ENCODE results near the gene DNAH17. TPM values are rescaled to one million over a fixed set of nuclear protein-coding genes. Genes with fewer than 3 reads are reported as not detected.

The DNAH17 gene
- total RNA-seq, 4 donors from 2014 or later, result 0.19 to 0.31 TPM; not detected in 2

DNA sequence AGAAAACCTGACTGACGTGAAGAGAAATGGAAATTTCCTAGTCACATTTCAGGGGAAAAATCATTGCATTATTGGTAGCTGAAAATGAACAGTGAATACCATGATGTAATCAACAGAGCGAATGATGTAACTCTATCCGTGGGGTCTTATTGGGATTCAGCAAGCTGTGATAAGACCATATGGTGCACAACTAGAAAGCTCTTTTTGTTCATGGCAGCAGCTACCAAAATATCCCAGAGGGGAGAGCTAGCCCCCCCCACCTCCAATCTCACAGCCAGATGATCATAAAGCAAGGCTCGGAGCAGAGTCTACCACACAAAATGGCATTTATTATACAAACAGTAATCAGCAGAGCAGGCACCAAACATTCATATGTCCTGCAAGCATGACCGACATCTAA is 22.2 kb upstream of the DNAH17 start:
- intact Hi-C loops (cut with DNase I), result no loop called here
- Histone ChIP-seq H3K27me3 (peaks cover 0 to 27% (median 0%) of the 10 kb centered on the region in 4 donors), H3K4me3 (no peak overlapping the region), H3K36me3 (no peaks in the 10 kb centered on the region), H3K27ac (no peak overlapping the region), H3K4me1 (peaks cover 0 to 4% (median 3%) of the 10 kb centered on the region in 3 donors), H3K9me3 (no peaks in the 10 kb centered on the region)
- 70 to 81% methylated on average over 5 of the region's 5 CpGs for WGBS, 2 donors
- DNase-seq, result no peak
- TF ChIP-seq, protein P1, sequence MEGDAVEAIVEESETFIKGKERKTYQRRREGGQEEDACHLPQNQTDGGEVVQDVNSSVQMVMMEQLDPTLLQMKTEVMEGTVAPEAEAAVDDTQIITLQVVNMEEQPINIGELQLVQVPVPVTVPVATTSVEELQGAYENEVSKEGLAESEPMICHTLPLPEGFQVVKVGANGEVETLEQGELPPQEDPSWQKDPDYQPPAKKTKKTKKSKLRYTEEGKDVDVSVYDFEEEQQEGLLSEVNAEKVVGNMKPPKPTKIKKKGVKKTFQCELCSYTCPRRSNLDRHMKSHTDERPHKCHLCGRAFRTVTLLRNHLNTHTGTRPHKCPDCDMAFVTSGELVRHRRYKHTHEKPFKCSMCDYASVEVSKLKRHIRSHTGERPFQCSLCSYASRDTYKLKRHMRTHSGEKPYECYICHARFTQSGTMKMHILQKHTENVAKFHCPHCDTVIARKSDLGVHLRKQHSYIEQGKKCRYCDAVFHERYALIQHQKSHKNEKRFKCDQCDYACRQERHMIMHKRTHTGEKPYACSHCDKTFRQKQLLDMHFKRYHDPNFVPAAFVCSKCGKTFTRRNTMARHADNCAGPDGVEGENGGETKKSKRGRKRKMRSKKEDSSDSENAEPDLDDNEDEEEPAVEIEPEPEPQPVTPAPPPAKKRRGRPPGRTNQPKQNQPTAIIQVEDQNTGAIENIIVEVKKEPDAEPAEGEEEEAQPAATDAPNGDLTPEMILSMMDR (IDR thresholded peaks at IDR 0.05), result no peak
- TF ChIP-seq POLR2A (IDR thresholded peaks at IDR 0.05), result no peak

DNA sequence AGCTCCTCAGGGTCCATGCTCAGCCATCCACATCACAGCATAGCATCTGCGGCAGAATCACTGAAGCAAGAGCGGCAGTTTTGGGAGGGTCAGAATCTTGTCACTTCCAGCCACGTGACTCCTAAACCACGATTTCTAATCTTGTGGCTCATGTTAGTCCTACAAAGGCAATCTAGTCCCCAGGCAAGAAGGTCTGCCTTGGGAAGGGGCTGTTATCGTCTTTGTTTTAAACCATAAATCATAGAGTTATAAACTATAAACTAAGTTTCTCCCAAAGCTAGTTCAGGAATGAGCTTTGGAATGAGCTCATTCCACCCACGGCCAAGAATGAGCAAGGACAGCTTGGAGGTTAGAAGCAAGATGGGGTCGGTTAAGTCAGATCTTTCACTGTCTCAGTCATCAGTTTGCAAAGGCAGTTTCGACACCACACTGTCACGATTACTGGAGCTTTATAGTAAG is 20.8 kb upstream of the DNAH17 start:
- no peak overlapping the region for H3K27ac ChIP-seq
- DNase-seq, result no peak
- H3K4me1 ChIP-seq, result peaks cover 0 to 4% (median 4%) of the 10 kb centered on the region in 3 donors
- H3K36me3 ChIP-seq, result no peaks in the 10 kb centered on the region
- H3K4me3 ChIP-seq, result no peak overlapping the region
- intact Hi-C loops (cut with DNase I), result no loop called here
- peaks cover 0 to 23% (median 0%) of the 10 kb centered on the region in 4 donors for H3K27me3 ChIP-seq
- TF ChIP-seq, protein P1 (IDR thresholded peaks at IDR 0.05), result no peak
- no peak for TF ChIP-seq POLR2A (IDR thresholded peaks at IDR 0.05)
- H3K9me3 ChIP-seq, result no peaks in the 10 kb centered on the region
- 56 to 61% methylated on average over 8 to 9 of the region's 9 CpGs for WGBS, 2 donors

DNA sequence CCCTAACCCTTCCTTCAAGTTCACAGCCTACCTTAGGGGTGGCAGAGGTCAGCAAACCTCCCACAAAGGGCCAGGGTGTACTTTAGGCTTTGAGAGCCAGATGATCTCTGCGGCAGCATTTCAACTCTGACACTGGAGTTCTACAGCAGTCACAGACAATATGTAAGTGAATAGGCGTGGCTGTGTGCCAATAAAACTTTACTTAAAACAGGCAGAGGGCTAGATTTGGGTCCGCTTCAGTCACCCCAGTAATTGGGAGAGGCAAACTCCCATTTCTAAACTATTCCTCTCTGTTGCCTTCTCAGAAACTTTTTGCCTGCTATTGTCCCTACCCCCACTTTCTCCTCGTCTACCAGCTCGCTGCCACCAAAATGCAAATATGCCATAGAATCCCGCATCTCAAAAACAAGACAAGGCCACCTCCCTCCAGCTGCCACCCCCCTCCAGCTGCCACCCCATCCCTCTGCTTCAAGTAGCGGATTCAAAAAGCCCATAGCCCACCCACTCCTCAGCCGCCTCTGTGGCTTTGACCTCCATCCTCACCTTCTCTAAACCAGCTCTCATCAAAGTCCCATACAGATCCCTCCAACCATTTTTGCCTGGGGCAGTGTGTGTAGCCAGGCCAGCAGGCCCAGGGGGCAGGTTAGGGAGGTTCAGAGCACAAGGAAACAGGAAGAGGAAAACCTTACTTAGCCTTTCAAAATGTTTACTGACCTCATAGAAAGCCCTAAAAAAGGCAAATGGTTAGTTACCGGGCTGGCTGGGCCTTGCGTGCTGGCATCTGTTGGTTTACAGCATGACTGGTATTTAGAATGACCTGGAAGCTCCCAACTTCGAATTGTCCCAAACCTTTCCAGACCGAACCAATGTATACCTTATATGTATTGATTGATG is 19.9 kb upstream of the DNAH17 start:
- intact Hi-C loops (cut with DNase I), result no loop called here
- H3K9me3 ChIP-seq, result no peaks in the 10 kb centered on the region
- no peak overlapping the region for H3K4me3 ChIP-seq
- no peak for DNase-seq
- H3K27me3 ChIP-seq, result peaks cover 0 to 20% (median 0%) of the 10 kb centered on the region in 4 donors
- WGBS, 2 donors, result 84 to 87% methylated on average over 12 of the region's 12 CpGs
- H3K4me1 ChIP-seq, result peaks cover 0 to 14% (median 4%) of the 10 kb centered on the region in 3 donors
- H3K27ac ChIP-seq, result no peak overlapping the region
- no peak for TF ChIP-seq POLR2A (IDR thresholded peaks at IDR 0.05)
- TF ChIP-seq, protein P1 (IDR thresholded peaks at IDR 0.05), result no peak
- H3K36me3 ChIP-seq, result no peaks in the 10 kb centered on the region

DNA sequence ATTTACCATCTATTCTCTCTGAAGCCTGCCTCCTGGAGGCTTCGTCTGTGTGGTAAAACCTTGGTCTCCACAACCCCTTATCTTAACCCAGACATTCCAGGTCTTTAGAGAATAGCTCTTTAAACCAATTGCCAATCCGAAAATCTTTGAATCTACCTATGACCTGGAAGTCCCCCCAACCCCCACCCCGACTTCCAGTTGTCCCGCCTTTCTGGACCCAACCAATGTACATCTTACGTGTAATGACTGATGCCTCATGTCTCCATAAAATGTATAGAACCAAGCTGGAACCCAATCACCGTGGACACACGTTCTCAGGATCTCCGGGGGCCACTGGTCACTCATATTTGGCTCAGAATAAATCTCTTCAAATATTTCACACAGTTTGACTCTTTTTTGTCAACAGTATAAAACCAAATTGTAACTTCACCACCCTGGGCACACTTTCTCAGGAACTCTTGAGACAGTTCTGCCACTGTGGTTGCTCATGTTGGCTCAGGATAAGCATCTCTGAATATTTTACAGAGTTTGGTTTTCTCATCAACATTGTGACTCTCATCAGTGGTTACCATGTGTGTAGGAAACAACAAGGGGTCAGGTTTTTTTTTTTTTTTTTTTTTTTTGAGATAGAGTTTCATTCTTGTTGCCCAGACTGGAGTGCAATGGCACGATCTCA is 18.1 kb upstream of the DNAH17 start:
- no peak overlapping the region for H3K27ac ChIP-seq
- no peak overlapping the region for H3K4me3 ChIP-seq
- H3K36me3 ChIP-seq, result no peaks in the 10 kb centered on the region
- H3K4me1 ChIP-seq, result peaks cover 0 to 23% (median 4%) of the 10 kb centered on the region in 3 donors
- H3K27me3 ChIP-seq, result peaks cover 0 to 6% (median 0%) of the 10 kb centered on the region in 4 donors
- intact Hi-C loops (cut with DNase I), result no loop called here
- 90 to 94% methylated on average over 8 to 9 of the region's 9 CpGs for WGBS, 2 donors
- TF ChIP-seq, protein P1 (IDR thresholded peaks at IDR 0.05), result no peak
- TF ChIP-seq POLR2A (IDR thresholded peaks at IDR 0.05), result no peak
- H3K9me3 ChIP-seq, result no peaks in the 10 kb centered on the region
- no peak for DNase-seq

DNA sequence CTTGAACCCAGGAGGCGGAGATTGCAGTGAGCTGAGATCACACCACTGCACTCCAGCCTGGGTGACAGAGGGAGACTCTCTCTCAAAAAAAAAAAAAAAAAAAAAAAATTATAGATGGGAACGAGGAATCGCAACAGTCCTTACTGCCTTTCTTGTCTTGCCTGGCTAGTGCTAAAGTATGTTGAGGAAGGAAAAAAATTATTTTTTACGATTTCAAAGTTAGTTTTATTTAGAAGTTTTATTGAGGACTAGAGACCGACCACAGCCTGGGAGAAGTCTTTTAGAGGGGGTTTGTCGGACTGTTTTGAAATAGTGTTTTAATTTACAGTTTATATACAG is 15.8 kb upstream of the DNAH17 start:
- no peaks in the 10 kb centered on the region for H3K36me3 ChIP-seq
- H3K4me1 ChIP-seq, result peaks cover 0 to 22% (median 4%) of the 10 kb centered on the region in 3 donors
- H3K4me3 ChIP-seq, result no peak overlapping the region
- WGBS, 2 donors, result 74 to 78% methylated on average over 6 of the region's 6 CpGs
- peak overlapping the region in 3 of 4 donors; percentile 38 to 68 (median 59) for H3K27ac ChIP-seq
- H3K9me3 ChIP-seq, result no peaks in the 10 kb centered on the region
- intact Hi-C loops (cut with DNase I), result no loop called here
- TF ChIP-seq, protein P1 (IDR thresholded peaks at IDR 0.05), result no peak
- TF ChIP-seq POLR2A (IDR thresholded peaks at IDR 0.05), result no peak
- peaks cover 0 to 13% (median 0%) of the 10 kb centered on the region in 4 donors for H3K27me3 ChIP-seq
- DNase-seq, result no peak

Data from esophagus squamous epithelium (tissue), 5 donors.